Ramos (cell line): ENCODE data around the gene ZNF322.
"Not testable (repeated sequence)": the region's sequence is repeated elsewhere in the genome, so short reads cannot be mapped to it uniquely, and the experiment has no call there.

ENCODE experiments used
- in situ Hi-C: fragments of 300-500 bp; cut with MboI; formaldehyde crosslinking; loops from one replicate; pipeline ENCODE4 v1.14.3; 2022; ENCODE audit warnings: low sequenced_read_pairs; ENCODE audit not compliant: unreplicated experiment

ZNF322 gene, protein sequence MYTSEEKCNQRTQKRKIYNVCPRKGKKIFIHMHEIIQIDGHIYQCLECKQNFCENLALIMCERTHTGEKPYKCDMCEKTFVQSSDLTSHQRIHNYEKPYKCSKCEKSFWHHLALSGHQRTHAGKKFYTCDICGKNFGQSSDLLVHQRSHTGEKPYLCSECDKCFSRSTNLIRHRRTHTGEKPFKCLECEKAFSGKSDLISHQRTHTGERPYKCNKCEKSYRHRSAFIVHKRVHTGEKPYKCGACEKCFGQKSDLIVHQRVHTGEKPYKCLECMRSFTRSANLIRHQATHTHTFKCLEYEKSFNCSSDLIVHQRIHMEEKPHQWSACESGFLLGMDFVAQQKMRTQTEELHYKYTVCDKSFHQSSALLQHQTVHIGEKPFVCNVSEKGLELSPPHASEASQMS

GRCh38 chr6:26659042-26659999 is at the start of gene ZNF322:
Gene ZNF322, minus strand, starts transcription at chr6:26659746. Its CDS starts 21,193 bp downstream, at chr6:26638553.
- in situ Hi-C loops, result no loop called here

- in situ Hi-C loops, result not testable (repeated sequence)
Observed at GRCh38 chr6:26705780-26706179, 46.2 kb upstream of the ZNF322 start.

- in situ Hi-C loops, result not testable (repeated sequence)
Observed at GRCh38 chr6:26705352-26705751, 45.8 kb upstream of the ZNF322 start.

- in situ Hi-C loops, result not testable (repeated sequence)
Observed at GRCh38 chr6:26701023-26701747, 41.6 kb upstream of the ZNF322 start.

GRCh38 chr6:26697496-26697895 is 38.0 kb upstream of the ZNF322 start:
- in situ Hi-C loops, result not testable (repeated sequence)

DNA sequence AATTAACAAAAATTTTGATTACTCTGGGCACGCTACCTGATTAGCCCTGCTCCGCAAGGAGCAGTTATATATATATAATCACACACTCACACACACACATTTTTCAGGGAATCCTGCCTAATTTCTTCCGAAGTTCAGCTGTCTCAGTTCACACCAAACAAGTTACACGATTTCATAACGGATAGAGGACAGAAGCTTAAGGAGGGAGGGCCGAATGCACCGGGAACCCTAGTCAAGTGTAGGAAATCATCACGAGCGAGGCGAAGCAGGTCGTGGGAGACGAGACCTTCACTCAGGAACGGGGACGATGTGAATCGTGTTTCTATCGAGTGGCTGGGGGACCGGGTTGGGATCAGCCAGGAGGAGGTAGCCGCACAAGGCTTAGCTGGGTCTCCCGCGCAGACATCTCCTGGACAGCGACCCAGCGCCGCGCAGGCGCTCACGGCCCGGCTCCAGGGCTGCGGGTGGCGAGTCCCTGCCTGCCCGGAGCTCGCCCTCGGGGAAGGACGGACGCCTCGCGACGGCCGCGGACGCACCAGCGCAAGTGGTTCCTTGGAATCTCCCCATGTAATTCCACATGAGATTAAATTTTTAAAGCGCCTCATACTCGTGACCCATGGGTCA is 29.9 kb upstream of the ZNF322 start:
- in situ Hi-C loops, result not testable (repeated sequence)

GRCh38 chr6:26682435-26683042 is 23.0 kb upstream of the ZNF322 start:
- in situ Hi-C loops, result not testable (repeated sequence)

DNA sequence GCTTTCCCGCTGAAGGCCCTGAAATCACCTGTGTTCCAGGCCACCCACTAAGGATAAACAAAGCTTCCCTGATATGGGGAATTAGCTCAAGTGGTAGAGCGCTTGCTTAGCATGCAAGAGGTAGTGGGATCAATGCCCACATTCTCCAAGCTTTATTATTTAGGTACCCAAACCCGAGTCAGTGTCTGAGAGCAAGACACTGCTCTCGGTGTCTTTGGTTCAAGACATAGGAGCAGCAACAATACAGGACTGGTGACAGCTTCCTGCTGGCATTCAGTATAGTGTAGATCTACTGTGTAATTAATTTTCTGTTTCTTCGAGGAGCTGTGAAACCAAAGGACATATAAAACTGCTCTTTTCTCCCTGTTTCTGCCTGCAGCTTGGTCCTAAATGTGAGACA is 13.7 kb upstream of the ZNF322 start:
- in situ Hi-C loops, result not testable (repeated sequence)

DNA sequence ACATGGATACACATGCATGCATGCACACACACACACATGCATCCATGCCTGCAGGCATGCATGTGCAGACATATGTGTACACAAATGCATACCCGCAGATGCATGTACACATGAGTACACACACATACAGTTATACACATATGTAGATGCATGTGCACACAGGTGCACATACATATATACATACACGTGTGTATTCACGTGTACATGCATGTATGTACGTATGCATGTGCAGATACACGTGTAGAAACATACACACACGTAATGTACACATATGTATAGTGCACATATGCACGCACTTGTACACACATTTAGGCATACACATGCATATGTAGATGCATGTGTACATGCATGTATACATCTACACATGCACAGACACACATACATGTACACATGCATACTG is 11.0 kb upstream of the ZNF322 start:
- in situ Hi-C loops, result not testable (repeated sequence)

DNA sequence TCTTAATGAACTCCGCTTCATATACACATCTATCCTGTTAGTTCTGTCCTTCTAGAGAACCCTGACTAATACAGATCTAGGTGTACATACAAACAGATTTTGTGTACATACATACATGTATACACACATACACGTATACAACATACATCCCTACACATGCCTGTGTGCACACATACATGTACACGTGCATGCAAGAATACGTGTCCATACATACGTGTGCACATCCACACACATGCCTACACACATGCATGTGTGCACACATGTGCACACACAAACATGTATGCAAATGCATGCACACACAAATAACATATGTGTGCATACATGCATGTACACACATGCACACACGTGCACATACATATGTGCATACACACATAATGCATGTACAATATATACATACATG is 10.5 kb upstream of the ZNF322 start:
- in situ Hi-C loops, result not testable (repeated sequence)

GRCh38 chr6:26660000-26660361 is 435 bp upstream of the ZNF322 start:
- in situ Hi-C loops, result no loop called here

DNA sequence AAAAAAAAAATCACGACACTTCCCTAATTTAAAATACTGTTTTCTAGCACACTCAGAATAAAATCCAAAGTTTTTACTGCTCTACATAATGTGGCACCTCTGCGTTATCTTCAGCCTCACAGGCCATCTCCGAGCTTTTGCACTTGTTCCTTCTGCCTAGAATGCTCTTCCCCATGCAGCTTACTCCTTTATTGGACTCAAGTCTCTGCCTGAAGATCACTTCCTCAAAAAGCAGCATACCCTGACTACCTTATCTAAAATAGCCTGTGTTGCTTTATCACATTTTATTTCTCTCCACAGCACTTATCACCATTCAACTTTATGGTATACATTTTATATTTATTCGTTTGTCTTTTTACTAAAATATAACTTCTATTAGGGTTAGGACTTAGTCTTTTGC is 2.3 kb downstream of the ZNF322 start:
- in situ Hi-C loops, result no loop called here

- in situ Hi-C loops, result no loop called here
Observed at GRCh38 chr6:26653007-26653406, 6.5 kb downstream of the ZNF322 start.

DNA sequence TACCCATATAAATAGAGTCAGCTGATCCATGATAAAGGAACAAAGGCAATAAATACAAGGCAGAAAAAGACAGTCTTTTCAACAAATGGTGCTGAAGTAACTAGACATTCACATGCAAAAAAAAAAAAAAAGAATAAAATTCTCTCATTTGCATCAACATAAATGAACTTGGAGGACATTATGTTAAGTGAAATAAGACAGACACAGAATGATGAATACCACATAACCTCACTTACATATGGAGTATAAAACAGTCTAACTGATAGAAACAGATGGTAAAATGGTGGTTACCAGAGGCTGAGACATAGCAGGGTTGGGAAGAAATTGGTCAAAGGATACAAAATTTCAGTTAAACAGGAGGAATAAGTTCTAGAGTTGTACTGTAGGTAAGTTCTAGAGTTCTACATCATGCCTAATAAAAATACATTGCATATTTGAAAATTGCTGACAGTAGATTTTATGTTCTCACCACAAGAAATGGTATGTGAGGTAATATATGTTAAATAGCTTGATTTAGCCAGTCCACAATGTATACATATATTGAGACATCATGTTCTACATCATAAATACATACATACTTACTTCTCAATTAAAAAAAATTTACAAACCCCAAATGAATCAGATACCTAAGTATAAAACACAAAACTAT is 8.3 kb downstream of the ZNF322 start:
- in situ Hi-C loops, result no loop called here

- in situ Hi-C loops, result no loop called here
Observed at GRCh38 chr6:26646074-26646473, 13.5 kb downstream of the ZNF322 start.

GRCh38 chr6:26640806-26641205 is 18.7 kb downstream of the ZNF322 start:
- in situ Hi-C loops, result no loop called here

GRCh38 chr6:26629359-26629758 is 30.2 kb downstream of the ZNF322 start:
- in situ Hi-C loops, result no loop called here

DNA sequence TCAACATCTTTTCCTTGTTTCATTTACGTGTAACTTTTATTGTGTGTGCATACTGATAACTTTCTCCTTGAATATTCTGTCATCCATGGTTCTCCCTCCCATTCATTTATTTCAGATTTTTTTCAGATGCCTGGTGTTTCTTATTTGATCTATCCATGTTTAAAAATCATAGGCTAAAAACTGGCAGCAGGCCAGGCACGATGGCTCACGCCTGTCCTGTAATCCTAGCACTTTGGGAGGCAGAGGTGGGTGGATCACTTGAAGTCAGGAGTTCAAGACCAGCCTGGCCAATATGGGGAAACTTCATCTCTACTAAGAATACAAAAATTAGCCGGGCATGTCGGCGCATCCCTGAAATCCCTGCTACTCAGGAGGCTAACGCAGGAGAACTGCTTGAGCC is 31.7 kb downstream of the ZNF322 start:
- in situ Hi-C loops, result no loop called here

- in situ Hi-C loops, result no loop called here
Observed at GRCh38 chr6:26624557-26624956, 35.0 kb downstream of the ZNF322 start.
